Left cardiac atrium (tissue), 4 donors: ENCODE results near the gene SLC6A3. TPM values are rescaled to one million over a fixed set of nuclear protein-coding genes. Genes with fewer than 3 reads are reported as not detected.

Experiments used
- ATAC-seq, 2 donors: fragments of 200-7000 bp; cut with Tn5 transposase; one replicate each; pipeline ENCODE4 v1.9.1; 2020; ENCODE audit warnings: mild to moderate bottlenecking in 2 of 2, moderate library complexity in 2 of 2
- DNase-seq: peaks from one replicate; pipeline ENCODE4 v3.0.0-alpha.2; 2020
- intact Hi-C, 2 donors: fragments of 100-400 bp; cut with DNase I; formaldehyde crosslinking; loops; one replicate each; pipeline versions ENCODE4 v1.14.1 to v1.15.1; 2022 to 2023
- total RNA-seq, 2 donors: library from RNA; stranded (reverse); fragmentation: NEBNext Ultra II Directional; extraction: Animal tissue kit (Norgen Biotek cat#: 25700); gene quantifications; one replicate each; pipeline ENCODE4 v1.2.1, GENCODE V29; 2021
- donor health status: DM: no; HTN: yes; CAD: no.
- donor health status: DM: no; HTN: yes; CAD: no; lungs with severe emphysema.
- donor health status: DM: yes; HTN: yes; CAD: no.
- donor health status: Dilated cardiomyopathy.

The SLC6A3 gene
- total RNA-seq, 2 donors from 2014 or later = 0.06 TPM; not detected in 1

GRCh38 chr5:1400936-1401335, 44.3 kb downstream of the SLC6A3 start:
- DNase-seq (peak; percentile 11), ATAC-seq (no peak)
- intact Hi-C loops = no loop called here

- DNase-seq (peak; percentile 22), ATAC-seq (no peak)
- intact Hi-C loops = no loop called here
Measured at GRCh38 chr5:1400211-1400855, 44.9 kb downstream of the SLC6A3 start.

- no peak for ATAC-seq
- peak; percentile 6 for DNase-seq
- intact Hi-C loops = no loop called here
Measured at GRCh38 chr5:1399737-1400136, 45.5 kb downstream of the SLC6A3 start.

- DNase-seq (peak; percentile 10), ATAC-seq (no peak)
- intact Hi-C loops = no loop called here
Measured at GRCh38 chr5:1396293-1396816, 48.9 kb downstream of the SLC6A3 start.

- intact Hi-C loops = no loop called here
- peak; percentile 9 for DNase-seq
- no peak for ATAC-seq
Measured at GRCh38 chr5:1394881-1395860, 50.1 kb downstream of the SLC6A3 start.

GRCh38 chr5:1393571-1394501, 51.4 kb downstream of the SLC6A3 start:
- ATAC-seq = no peak
- DNase-seq = no peak
- intact Hi-C loops = no loop called here

GRCh38 chr5:1392801-1393565, 52.3 kb downstream of the SLC6A3 start:
- ATAC-seq = no peak
- DNase-seq = peak; percentile 19

GRCh38 chr5:1392261-1392660, 53.0 kb downstream of the SLC6A3 start:
- ATAC-seq = no peak
- intact Hi-C loops = no loop called here
- DNase-seq = no peak

More at GRCh38 chr5:1392801-1393565, 52.3 kb downstream of the SLC6A3 start:
- intact Hi-C loops = no loop called here

- no peak for DNase-seq
- no peak for ATAC-seq
Measured at GRCh38 chr5:1391691-1392090, 53.5 kb downstream of the SLC6A3 start.

GRCh38 chr5:1390861-1391600, 54.2 kb downstream of the SLC6A3 start:
- DNase-seq = no peak
- ATAC-seq = no peak
- intact Hi-C loops = no loop called here

More at GRCh38 chr5:1391691-1392090, 53.5 kb downstream of the SLC6A3 start:
- intact Hi-C loops = no loop called here

GRCh38 chr5:1390333-1390732, 54.9 kb downstream of the SLC6A3 start:
- DNase-seq (no peak), ATAC-seq (no peak)
- intact Hi-C loops = no loop called here

GRCh38 chr5:1388383-1388967, 56.8 kb downstream of the SLC6A3 start:
- intact Hi-C loops = loop anchor here in 1 of 2 donors (10.0 kb wide), 1 partner anchor 256 kb away; no protein-coding TSS in a partner anchor
- ATAC-seq (no peak), DNase-seq (no peak)

GRCh38 chr5:1387876-1388275, 57.4 kb downstream of the SLC6A3 start:
- no peak for ATAC-seq
- DNase-seq = no peak
- intact Hi-C loops = loop anchor here in 1 of 2 donors (10.0 kb wide), 1 partner anchor 257 kb away; no protein-coding TSS in a partner anchor

- intact Hi-C loops = loop anchor here in 1 of 2 donors (10.0 kb wide), 1 partner anchor 258 kb away; no protein-coding TSS in a partner anchor
- DNase-seq = no peak
Measured at GRCh38 chr5:1387059-1387755, 58.0 kb downstream of the SLC6A3 start.

GRCh38 chr5:1386274-1386717, 58.9 kb downstream of the SLC6A3 start:
- ATAC-seq (peak; percentile 57 to 74), DNase-seq (peak; percentile 57)
- intact Hi-C loops = loop anchor here in 1 of 2 donors (10.0 kb wide), 1 partner anchor 259 kb away; no protein-coding TSS in a partner anchor

More at GRCh38 chr5:1387059-1387755, 58.0 kb downstream of the SLC6A3 start:
- ATAC-seq = no peak
